Endothelial cell (in vitro differentiated cells): ENCODE results near the gene SIPA1. TPM values are rescaled to one million over a fixed set of nuclear protein-coding genes. Genes with fewer than 3 reads are reported as not detected.

Source experiments
- DNase-seq: peaks from one replicate; pipeline ENCODE4 v3.0.0; 2021; ENCODE audit warnings: low spot score
- H3K27ac Mint-ChIP-seq: one replicate; pipeline ENCODE4 v1.8.0; 2021; ENCODE audit warnings: mixed read lengths, inconsistent platforms; ENCODE audit not compliant: unreplicated experiment
- H3K27me3 Mint-ChIP-seq: one replicate; pipeline ENCODE4 v1.8.0; 2021; ENCODE audit warnings: mild to moderate bottlenecking, moderate library complexity, mixed read lengths, inconsistent platforms; ENCODE audit not compliant: unreplicated experiment
- H3K36me3 Mint-ChIP-seq: one replicate; pipeline ENCODE4 v1.8.0; 2021; ENCODE audit warnings: mild to moderate bottlenecking, low read depth, mixed read lengths, inconsistent platforms; ENCODE audit not compliant: unreplicated experiment
- H3K4me1 Mint-ChIP-seq: one replicate; pipeline ENCODE4 v1.8.0; 2021; ENCODE audit warnings: mild to moderate bottlenecking, mixed read lengths, inconsistent platforms; ENCODE audit not compliant: unreplicated experiment
- H3K4me3 Mint-ChIP-seq: one replicate; pipeline ENCODE4 v1.8.0; 2021; ENCODE audit warnings: mild to moderate bottlenecking, mixed read lengths, inconsistent platforms; ENCODE audit not compliant: unreplicated experiment
- H3K9me3 Mint-ChIP-seq: one replicate; pipeline ENCODE4 v1.8.0; 2021; ENCODE audit warnings: mixed read lengths, inconsistent platforms; ENCODE audit not compliant: unreplicated experiment
- CTCF ChIP-seq: fragments of 200-600 bp; sonication (generic); IDR thresholded peaks from one replicate; pipeline ENCODE4 v1.5.0; 2021; ENCODE audit warnings: antibody characterized with exemption; ENCODE audit not compliant: unreplicated experiment
- total RNA-seq: library from RNA; stranded (reverse); fragmentation: NEBNext Ultra II Directional; extraction: Animal tissue kit (Norgen Biotek cat#: 25700); gene quantifications from one replicate; pipeline ENCODE4 v1.2.1, GENCODE V29; 2021; ENCODE audit not compliant: unreplicated experiment

Gene SIPA1
- total RNA-seq, 1 donor from 2014 or later: 267 TPM

GRCh38 chr11:65590240-65590738 lies 47.6 kb upstream of the SIPA1 start:
- Mint-ChIP-seq H3K27ac (peak overlapping the region; percentile 74), H3K36me3 (peaks cover 12% of the 10 kb centered on the region), H3K9me3 (no peaks in the 10 kb centered on the region), H3K4me1 (no peaks in the 10 kb centered on the region), H3K27me3 (peaks cover 40% of the 10 kb centered on the region), H3K4me3 (no peak overlapping the region)
- no peak for TF ChIP-seq CTCF
- DNase-seq: no peak

- H3K27ac Mint-ChIP-seq: no peak overlapping the region
- TF ChIP-seq CTCF: no peak
Observed at GRCh38 chr11:65591939-65592857, 45.7 kb upstream of the SIPA1 start.

GRCh38 chr11:65592858-65593517 lies 44.9 kb upstream of the SIPA1 start:
- Mint-ChIP-seq H3K9me3 (no peaks in the 10 kb centered on the region), H3K27ac (no peak overlapping the region), H3K4me3 (no peak overlapping the region), H3K36me3 (peaks cover 10% of the 10 kb centered on the region), H3K27me3 (peaks cover 34% of the 10 kb centered on the region), H3K4me1 (peaks cover 4% of the 10 kb centered on the region)
- TF ChIP-seq CTCF: no peak
- no peak for DNase-seq

More at GRCh38 chr11:65591939-65592857, 45.7 kb upstream of the SIPA1 start:
- peak; percentile 58 for DNase-seq
- Mint-ChIP-seq H3K4me3 (no peak overlapping the region), H3K4me1 (peaks cover 4% of the 10 kb centered on the region), H3K36me3 (peaks cover 6% of the 10 kb centered on the region), H3K9me3 (no peaks in the 10 kb centered on the region), H3K27me3 (peaks cover 34% of the 10 kb centered on the region)

- DNase-seq: peak; percentile 64
- Mint-ChIP-seq H3K4me1 (peaks cover 4% of the 10 kb centered on the region), H3K27me3 (peaks cover 33% of the 10 kb centered on the region), H3K27ac (peak overlapping the region; percentile 24), H3K4me3 (no peak overlapping the region), H3K36me3 (peaks cover 13% of the 10 kb centered on the region), H3K9me3 (no peaks in the 10 kb centered on the region)
- TF ChIP-seq CTCF: no peak
Observed at GRCh38 chr11:65593518-65594414, 44.1 kb upstream of the SIPA1 start.
